HEK293T (cell line): ENCODE data around the gene TBC1D8.

ENCODE experiments used
- ELF4 ChIP-seq: fragments of 450-650 bp; IDR thresholded peaks from 2 replicates; pipeline ENCODE4 v1.6.1; 2017; ENCODE audit warnings: antibody characterized with exemption
- FOXK2 ChIP-seq: fragments of 450-650 bp; IDR thresholded peaks from 2 replicates; pipeline ENCODE4 v1.6.1; 2016; ENCODE audit warnings: mild to moderate bottlenecking
- SP1 ChIP-seq: fragments of 450-650 bp; IDR thresholded peaks from 2 replicates; pipeline ENCODE4 v1.6.1; 2017
- SUZ12 ChIP-seq: fragments of 450-650 bp; IDR thresholded peaks from 2 replicates; pipeline ENCODE4 v1.6.1; 2016; ENCODE audit warnings: mild to moderate bottlenecking
- TARDBP ChIP-seq: fragments of 450-650 bp; IDR thresholded peaks from 2 replicates; pipeline ENCODE4 v1.6.1; 2016
- TF ChIP-seq, protein P1 (sequence below): fragments of 450-650 bp; IDR thresholded peaks from 2 replicates; pipeline ENCODE4 v1.6.1; 2016

DNA sequence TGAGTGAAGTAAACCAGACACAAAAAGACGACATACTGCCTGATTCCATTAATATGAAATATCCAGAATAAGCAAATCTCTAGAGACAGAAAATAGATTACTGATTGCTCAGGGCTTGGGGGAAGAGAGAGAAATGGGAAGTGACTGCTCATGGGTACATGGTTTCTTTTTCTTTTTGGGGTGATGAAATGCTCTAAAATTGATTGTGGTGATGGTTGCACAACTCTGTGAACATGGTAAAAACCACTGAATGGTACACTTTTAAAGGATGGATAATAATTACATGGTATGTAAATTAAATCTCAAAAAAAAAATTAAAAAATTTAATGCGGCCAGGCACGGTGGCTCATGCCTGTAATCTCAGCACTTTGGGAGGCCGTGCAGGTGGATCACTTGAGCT lies 109.8 kb downstream of the TBC1D8 start:
- TF ChIP-seq, protein P1, sequence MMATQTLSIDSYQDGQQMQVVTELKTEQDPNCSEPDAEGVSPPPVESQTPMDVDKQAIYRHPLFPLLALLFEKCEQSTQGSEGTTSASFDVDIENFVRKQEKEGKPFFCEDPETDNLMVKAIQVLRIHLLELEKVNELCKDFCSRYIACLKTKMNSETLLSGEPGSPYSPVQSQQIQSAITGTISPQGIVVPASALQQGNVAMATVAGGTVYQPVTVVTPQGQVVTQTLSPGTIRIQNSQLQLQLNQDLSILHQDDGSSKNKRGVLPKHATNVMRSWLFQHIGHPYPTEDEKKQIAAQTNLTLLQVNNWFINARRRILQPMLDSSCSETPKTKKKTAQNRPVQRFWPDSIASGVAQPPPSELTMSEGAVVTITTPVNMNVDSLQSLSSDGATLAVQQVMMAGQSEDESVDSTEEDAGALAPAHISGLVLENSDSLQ = no peak
- TF ChIP-seq ELF4 (no peak), FOXK2 (no peak), TARDBP (no peak), SUZ12 (no peak), SP1 (no peak)
